ENCODE measurements around the gene FOXP2.
A peak's percentile ranks its signal among the peaks of the same experiment; 100 is the strongest.

FOXP2 gene

GRCh38 chr7:114740095-114740494, 325.5 kb downstream of the FOXP2 start:
- peak; percentile 3 to 7 for DNase-seq

- no peak for DNase-seq
Observed at GRCh38 chr7:114740941-114741340, 326.3 kb downstream of the FOXP2 start.

- DNase-seq: no peak
Observed at GRCh38 chr7:114741911-114742310, 327.3 kb downstream of the FOXP2 start.

Data from SHP77 (cell line).